Activated naive CD4-positive, alpha-beta T cell treated with Interleukin-2 at 50 U/mL for 16 hours (primary cell): ENCODE measurements around the gene HDAC7.

ENCODE experiments used
- DNase-seq: peaks from one replicate; pipeline ENCODE4 v3.0.0-alpha.2; 2020

HDAC7 gene

GRCh38 chr12:47757840-47758583 is 61.7 kb downstream of the HDAC7 start:
- no peak for DNase-seq

GRCh38 chr12:47757364-47757839 is 62.3 kb downstream of the HDAC7 start:
- no peak for DNase-seq

GRCh38 chr12:47755655-47756562 is 63.8 kb downstream of the HDAC7 start:
- DNase-seq: peak; percentile 62

- DNase-seq: no peak
These were observed 64.8 kb downstream of the HDAC7 start for GRCh38 chr12:47754881-47755280.

GRCh38 chr12:47754126-47754525 is 65.6 kb downstream of the HDAC7 start:
- DNase-seq: no peak

GRCh38 chr12:47753021-47754001 is 66.4 kb downstream of the HDAC7 start:
- DNase-seq: no peak

GRCh38 chr12:47752552-47752951 is 67.2 kb downstream of the HDAC7 start:
- DNase-seq: no peak

GRCh38 chr12:47752121-47752520 is 67.6 kb downstream of the HDAC7 start:
- DNase-seq: no peak

- no peak for DNase-seq
These were observed 68.1 kb downstream of the HDAC7 start for GRCh38 chr12:47751561-47751960.

GRCh38 chr12:47750916-47751470 is 68.7 kb downstream of the HDAC7 start:
- DNase-seq: no peak

- DNase-seq: no peak
These were observed 69.4 kb downstream of the HDAC7 start for GRCh38 chr12:47750229-47750798.

- no peak for DNase-seq
These were observed 70.8 kb downstream of the HDAC7 start for GRCh38 chr12:47748899-47749298.

- DNase-seq: no peak
These were observed 71.2 kb downstream of the HDAC7 start for GRCh38 chr12:47748507-47748828.

GRCh38 chr12:47747596-47748506 is 71.9 kb downstream of the HDAC7 start:
- DNase-seq: no peak

GRCh38 chr12:47747126-47747525 is 72.6 kb downstream of the HDAC7 start:
- DNase-seq: no peak

GRCh38 chr12:47746523-47746922 is 73.2 kb downstream of the HDAC7 start:
- DNase-seq: no peak

- no peak for DNase-seq
These were observed 73.6 kb downstream of the HDAC7 start for GRCh38 chr12:47746073-47746472.

GRCh38 chr12:47745485-47746041 is 74.1 kb downstream of the HDAC7 start:
- DNase-seq: no peak

GRCh38 chr12:47744778-47745436 is 74.8 kb downstream of the HDAC7 start:
- no peak for DNase-seq

GRCh38 chr12:47744005-47744651 is 75.6 kb downstream of the HDAC7 start:
- peak; percentile 58 for DNase-seq
